KG1 (cell line): Measurements from ENCODE around the gene KIF13A.
"Not testable (repeated sequence)": the region's sequence is repeated elsewhere in the genome, so short reads cannot be mapped to it uniquely, and the experiment has no call there.

Source experiments
- DNase-seq: peaks from one replicate; lab custom pipeline; 2025; lab: John Stamatoyannopoulos, UW

The KIF13A gene

DNA sequence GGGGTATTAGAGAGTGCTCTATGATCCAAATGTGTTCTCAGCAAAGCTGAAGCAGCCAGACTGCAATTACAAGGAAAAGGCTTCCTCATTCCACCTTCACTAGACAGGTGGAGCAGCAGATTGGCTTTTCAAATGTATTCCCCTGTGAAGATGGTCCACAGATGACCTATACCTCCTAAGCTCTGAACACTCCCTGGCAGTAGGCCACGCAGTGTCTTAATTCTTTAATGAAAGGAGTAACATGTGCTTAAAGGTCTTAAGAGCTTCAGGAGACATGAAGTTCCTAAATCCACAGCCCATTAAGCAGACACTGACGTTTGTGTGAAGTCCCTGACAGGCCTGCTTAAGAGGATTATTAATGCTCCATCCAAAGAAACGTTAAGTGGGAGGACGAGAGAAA lies 141.8 kb downstream of the KIF13A start:
- DNase-seq: no peak

DNA sequence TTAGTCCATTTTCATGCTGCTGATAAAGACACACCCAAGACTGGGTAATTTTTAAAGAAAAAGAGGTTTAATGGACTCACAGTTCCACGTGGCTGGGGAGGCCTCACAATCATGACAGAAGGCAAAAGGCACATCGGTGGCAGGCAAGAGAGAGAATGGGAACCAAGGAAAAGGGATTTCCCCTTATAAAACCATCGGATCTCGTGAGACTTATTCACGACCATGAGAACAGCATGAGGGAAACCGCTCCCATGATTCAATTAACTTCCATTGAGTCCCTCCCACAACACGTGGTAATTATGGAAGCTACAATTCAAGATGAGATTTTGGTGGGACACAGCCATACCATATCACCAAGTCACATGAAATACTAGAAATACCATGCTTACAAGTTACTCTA lies 142.5 kb downstream of the KIF13A start:
- DNase-seq: not testable (repeated sequence)

DNA sequence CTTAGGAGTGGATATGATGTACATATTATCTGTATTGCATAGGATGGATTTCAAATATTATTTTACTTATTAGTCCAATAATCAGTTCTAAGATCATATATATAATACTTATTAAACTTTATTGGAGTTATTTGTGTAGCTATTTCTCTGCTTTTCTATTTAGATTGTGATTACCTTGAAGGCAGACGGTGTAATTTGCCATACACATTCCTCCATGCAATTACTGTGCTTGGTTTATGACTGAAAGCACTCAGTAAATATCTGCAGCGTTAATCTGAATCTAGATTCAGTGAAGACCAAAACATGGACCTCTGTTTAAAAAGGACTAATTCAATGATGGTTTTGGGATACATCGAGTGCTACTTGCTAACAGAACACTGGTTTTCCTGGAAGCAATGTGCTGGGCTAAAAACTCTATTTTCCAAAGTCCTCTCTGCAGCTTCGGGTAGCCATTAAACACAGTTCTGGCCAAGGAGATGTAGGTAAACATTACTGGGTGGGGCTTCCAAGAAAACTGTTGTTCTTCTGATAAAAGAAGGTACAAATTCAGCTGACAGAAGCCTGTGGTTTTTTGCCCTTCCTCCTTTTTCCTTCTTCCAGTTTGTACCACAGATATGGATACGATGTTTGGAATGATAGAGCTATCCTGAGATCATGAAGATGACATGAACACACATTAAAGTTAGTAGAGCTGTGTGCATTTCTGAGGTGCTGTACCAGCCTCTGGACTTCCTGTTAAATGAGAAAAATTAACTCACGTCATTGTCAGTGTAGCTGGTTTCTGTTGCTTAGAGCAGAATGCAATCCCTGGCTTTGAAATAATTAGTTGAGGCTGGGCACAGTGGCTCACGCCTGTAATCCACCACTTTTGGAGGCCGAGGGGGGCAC lies 144.3 kb downstream of the KIF13A start:
- no peak for DNase-seq

DNA sequence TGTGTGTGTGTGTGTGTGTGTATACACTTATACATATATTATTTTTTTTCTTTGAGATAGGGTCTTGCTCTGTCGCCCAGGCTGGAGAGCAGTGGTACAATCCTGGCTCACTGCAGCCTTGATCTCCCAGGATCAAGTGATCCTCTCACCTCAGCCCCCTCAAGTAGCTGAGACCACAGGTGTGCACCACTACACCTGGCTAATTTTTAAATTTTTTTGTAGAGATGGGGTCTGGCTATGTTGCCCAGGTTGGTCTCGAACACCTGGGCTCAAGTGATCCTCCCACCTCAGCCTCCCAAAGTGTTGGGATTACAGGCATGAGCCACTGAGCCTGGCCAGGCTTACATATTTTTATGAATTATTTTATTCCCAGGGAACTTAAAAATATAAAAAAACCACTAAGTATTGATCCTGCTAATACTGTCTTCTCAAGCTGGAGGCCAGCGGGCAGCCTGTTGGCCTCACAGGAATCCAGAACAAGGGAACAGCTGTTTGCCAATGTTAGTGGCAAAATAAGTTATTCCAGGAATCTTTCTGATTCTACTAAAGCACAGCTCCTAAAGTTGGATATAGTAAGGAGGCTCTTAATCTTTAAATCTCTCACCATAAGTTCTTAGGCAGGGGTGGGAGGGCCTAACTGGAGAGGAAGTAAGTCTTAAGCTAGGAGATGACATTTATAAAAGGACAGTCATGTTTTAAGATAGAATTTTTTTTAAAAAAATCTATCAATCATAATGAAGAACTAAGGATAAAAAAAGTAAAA lies 145.2 kb downstream of the KIF13A start:
- DNase-seq: no peak

DNA sequence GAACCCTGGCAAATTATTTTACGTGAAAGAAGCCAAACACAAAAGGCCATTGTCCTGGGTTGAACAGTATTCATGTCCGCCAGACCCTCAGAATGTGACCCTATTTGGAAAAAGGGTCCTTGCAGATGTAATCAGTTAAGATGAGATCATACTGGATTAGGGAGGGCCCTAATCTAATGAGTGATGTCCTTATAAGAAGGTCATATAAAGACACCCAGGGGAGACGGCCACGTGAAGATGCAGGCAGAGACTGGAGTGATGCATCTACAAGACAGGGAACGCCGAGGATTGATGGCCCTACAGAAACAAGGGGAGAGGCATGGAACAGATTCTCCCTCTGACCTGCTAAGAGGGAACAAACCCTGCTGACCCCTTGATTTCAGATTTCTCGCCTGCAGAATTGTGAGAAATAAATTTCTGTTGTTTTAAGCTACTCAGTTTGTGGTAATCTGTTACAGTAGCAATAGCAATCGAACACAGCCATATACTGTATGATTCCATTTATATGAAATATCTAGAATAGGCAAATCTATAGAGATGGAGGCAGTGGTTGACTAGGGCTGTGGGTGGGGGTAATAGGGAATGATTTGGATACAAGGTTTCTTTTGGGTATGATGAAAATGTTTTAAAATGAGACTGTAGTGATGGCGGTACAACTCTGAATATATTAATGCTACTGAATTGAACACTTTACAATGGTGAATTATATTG lies 147.8 kb downstream of the KIF13A start:
- DNase-seq: no peak

DNA sequence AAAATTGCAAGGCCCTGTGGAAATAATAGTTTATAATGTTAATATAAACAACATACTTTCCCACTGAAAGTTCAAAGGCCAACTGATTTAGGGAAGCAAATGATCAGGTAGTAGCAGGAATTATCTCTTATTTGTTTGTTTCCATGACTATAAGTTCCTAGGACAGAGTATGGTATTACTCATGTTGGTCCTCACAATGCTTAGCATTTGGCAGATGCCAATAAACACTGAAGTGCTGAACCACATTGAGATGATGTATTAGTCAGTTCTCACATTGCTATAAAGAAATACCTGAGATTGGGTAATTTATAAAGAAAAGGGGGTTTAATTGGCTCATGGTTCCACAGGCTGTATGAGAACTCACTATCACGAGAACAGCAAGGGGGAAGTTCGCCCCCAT lies 151.1 kb downstream of the KIF13A start:
- no peak for DNase-seq

DNA sequence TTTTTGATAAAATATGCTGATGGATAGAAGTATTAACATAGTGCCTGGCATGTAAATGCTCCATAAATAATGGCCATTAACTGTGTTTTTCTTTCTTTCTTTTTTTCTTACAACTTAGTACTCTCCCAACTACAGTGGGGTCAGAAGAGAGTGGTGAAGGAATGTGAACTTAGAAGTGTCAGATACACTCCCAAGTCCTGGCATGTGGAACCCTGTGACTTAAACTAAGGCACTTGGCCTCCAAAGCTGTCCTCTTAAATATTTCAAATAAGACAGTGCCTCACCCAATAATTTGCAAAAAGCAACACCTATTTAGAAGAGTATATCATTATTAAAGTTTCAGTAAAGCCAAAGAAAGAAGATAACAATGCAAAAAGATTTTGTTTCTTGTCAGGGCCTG lies 151.7 kb downstream of the KIF13A start:
- no peak for DNase-seq

DNA sequence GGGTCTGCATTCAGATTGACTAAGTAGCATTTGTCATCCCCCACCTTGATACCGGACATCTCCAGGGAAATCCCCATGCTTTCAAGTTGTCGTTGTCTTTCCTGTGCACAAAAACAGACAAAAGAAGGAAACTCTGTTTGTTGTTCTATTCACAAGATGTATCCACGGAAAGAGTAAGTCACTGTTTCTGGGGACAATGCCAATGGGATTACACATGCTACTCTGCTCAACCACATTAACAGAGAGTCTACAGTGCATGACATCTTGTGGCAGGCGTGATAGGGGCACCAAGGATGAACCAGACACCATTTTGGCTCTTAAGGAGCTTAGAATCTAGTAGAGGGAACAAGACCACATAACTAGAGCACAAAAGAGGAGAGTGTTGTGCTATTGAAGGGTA lies 156.3 kb downstream of the KIF13A start:
- no peak for DNase-seq

DNA sequence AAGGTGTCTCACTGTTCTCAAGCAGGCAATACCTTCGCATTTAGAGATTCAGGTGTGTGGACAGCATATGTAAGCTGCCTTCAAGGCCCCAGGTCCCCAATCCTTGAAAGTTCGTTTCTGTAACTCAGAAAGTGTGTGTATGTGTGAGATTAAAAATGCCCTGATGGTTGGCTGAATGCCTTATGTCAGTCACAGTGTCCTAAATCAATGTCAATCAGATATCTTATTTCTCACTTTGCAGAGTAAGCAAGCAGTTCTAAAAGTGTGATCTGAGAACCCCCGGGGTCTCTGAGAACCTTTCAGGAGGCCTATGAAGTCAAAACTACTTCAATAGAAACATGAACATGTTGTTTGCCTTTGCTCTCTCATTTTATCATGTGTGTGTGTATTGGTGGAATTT lies 157.5 kb downstream of the KIF13A start:
- no peak for DNase-seq

DNA sequence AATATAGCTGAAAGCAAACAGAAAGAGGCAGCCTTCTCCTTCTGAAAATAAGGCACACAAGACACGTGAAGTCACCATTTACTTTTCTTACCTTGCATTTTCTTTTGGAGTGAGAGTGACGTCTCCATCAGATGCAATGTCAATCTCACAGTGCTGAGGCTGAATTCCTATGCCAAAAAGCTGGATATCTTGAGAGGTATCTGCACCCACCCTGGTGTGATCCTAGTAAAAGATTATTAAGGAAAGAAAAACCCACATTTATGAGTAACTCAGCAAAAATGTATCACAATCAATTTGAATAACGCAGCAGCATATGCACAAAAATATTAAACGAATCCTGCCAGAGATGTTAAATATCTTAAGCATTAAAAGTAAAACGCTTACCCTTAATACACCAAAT lies 159.3 kb downstream of the KIF13A start:
- DNase-seq: no peak

DNA sequence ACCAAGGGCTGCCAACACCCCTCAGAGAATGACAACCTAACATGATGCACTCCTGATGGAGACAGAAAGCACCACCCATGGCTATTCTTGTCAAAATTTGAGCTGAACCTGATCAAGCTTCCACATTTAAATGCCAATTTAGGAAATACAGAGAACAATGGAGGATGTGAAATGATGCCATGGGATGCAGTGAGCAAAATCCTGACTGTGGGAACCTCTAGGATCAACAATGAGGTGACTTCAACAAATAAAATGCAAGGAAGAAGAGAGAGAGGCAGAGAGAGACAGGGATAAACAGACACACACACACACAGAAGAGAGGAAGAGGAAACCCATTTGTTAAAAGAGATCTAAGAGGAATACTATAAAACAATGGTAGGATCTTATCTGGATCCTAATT lies 161.1 kb downstream of the KIF13A start:
- no peak for DNase-seq

DNA sequence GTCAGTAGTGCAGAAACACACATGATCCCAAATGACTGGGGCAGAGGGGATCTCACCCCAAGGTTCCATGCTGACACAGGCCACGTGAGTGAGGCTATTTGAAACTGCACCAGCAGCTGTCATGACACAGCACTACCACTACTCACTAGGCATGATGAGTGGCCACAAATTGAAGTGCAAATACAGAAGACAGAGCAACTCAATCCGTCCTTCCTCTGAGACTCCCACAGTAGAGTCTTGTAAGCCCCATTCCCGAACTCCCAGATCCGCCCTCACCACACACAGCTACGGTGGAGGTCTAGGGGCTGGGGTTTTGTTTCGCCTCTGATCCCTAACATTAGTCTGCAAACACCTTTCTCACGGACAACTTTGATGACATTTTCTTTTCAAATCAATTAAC lies 167.4 kb downstream of the KIF13A start:
- DNase-seq: no peak

DNA sequence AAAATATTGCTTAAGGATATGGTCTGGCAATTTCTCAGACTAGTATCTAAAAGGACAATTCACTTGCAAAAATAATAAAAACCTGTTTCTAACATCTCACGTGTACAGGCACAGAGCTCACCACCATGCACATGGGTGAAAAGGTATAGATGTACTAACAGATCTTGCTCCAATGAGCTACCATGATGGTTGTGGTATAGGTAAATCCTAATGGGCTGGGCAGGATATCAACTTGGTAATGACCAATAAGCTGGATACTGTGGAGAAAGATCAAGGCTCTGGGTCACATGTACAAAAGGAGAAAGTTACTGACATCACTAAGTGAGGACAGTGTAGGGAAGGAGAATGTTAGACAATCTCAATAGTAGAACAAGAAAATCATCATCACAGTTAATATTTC lies 169.7 kb downstream of the KIF13A start:
- DNase-seq: no peak

DNA sequence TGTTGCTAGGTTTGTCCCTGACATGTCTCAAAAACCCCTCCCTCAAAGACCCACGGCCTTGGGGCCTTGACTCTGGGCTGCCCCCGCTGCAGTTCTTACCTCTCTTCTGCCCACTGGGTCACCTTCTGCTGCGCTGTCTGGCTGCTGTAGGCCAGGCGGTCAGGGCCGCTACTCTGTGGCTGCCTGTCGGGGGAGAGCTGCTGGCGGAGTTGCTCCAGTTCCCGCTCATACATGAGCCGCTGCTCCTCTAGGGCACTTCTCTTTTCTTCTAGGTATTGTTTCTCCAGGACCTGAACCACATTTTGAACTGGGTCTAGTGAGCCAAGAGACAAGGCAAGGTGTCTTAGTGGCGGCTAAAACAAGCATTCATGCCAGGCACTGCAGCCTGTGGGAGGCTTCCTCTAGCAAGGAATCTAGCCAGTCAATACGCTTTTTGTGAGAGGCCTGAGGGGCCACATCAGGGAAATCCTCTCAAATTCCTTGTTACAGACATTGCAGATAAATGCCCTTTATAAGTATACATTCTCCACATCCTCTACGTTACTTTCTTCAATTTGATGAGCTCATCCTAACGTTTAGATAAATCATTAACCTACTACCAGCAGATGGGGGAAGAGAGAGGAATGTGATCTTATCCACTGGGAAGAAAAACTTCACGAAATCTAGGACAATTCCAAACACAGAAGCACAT lies 170.4 kb downstream of the KIF13A start:
- DNase-seq: no peak

DNA sequence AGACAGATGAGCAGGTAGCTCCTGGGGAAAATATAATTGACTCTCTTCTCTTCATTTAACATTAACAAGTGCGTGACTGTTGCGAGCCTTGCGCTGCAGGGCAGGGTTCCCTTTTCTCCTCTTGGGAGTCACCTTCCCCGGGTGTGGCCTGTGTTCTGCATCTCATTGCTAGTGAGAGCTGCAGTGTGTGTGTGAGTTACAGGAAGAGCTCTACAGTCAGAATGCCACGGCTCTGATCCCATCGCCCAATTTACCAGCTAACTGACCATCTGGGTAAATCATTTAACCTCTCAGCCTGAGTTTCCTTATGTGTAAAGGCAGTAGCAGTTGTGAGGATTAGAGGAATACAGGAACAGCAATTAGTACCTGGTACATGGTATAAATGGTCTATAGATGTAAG lies 173.9 kb downstream of the KIF13A start:
- DNase-seq: no peak

DNA sequence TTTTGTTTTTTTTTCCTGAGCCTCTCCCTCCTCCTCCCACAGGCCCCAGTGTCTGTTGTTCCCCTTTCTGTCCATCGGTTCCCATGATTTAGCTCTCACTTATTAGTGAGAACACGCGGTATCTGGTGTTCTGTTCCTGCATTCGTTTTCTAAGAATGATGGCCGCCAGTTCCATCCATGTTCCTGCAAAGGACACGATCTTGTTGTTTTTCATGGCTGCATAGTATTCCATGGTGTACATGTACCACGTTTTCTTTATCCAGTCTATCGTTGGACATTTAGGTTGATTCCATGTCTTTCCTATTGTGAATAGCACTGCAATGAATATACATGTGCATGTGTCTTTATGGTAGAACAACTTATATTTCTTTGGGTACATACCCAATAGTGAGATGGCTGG lies 175.1 kb downstream of the KIF13A start:
- no peak for DNase-seq

DNA sequence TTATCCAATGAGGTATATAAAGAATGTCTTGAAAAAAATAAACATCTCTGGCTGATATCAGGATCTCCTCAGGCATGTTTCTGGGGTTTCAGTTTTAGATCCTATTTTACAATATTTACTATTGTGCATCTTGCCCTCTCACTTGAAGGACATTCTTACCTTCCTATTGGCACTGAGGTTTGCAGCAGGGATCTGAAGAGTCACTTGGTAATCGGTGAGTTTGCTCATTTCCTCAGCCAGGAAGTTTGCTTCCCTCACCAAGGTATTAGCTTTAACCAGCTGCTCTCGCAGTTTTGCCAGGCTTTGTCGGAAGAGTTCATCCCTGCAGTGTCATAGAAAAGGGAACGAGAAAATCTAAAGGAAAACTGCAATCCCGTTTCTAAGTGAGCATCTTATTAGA lies 178.8 kb downstream of the KIF13A start:
- DNase-seq: no peak

DNA sequence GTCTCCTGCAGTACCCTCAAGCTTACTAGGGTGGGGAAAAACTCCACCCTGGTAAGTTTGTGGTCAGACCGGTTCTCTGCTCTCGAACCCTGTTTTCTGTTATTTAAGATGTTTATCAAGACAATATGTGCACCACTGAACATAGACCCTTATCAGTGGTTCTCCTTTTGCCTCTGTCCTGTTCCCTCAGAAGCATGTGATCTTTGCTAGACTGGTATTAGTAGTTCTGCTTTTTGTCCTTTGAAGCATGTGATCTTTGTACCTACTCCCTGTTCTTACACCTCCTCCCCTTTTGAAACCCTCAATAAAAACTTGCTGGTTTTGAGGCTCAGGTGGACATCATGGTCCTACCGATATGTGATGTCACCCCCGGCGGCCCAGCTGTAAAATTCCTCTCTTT lies 180.0 kb downstream of the KIF13A start:
- not testable (repeated sequence) for DNase-seq

DNA sequence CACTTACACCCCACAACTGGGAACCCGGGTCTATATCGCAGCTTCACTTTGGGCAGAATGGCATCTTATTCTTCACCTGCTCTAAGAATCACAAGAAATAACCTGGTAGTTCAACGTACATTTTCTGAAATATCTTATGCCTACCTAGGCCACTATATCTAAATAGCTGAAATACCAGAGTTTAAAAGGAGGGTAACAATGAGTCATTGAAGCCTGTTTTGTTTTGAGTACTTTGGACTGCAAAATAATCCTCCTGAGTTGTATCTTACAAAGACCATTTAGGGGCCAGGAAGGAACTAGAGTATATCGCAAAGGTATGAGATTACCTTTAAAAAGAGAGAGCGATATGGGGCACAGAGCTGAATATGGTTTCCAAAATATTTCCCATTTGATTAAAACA lies 184.0 kb downstream of the KIF13A start:
- no peak for DNase-seq

DNA sequence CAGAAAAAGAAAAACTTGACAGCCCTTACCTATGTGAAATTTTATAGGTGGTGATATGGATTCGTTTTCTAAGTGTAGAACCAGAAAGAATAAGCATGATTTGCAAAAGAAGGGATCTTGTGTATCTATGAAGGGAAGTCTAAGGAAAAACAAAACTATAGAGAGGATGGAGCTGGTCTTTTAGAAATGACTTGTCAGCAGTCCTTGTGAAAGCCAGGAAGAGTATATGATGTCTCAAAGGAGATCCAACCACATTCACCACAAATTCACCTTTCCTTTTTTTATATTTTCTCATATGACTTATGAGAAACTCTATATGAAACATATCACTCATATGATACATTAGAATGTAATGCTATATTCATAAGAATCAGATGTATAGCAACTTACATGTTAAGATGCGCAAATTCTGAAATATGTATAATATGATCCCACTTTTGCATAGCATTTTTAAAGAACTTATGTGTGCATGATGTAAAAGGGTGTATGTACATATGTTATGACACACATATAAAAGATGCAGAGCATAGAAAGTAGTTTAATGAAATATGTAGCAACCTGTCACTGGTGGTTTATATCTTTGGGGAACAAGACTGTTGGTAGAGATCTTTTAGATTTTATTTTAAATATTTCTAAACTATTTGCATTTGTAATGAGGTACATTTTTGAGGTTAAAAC lies 188.8 kb downstream of the KIF13A start:
- DNase-seq: no peak

DNA sequence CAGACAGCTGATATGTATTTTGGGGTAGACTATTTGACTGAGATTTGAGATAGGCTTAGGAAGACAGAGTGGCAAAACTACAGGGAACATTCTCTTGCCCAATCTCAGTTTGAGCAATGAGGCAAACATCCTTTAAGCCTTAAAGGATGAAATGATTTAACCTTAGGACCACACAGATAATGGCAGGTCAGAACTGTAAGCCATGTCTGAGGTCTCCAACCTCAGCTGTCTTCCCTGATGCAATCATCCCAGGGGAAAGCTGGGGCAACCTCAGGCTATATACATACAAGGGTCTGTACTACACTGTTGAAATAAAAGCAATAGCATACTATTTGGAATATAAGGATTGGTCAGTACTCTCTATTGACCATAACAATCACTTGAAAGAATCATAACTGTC lies 196.9 kb downstream of the KIF13A start:
- no peak for DNase-seq
